H1 (cell line): ENCODE measurements around the gene PPM1M. TPM values are rescaled to one million over a fixed set of nuclear protein-coding genes. Genes with fewer than 3 reads are reported as not detected.

Source experiments
- FOSL1 ChIP-seq: IDR thresholded peaks from 2 replicates; pipeline ENCODE4 v1.6.1; 2011; ENCODE audit warnings: mild to moderate bottlenecking, low read depth, low read length, moderate library complexity; ENCODE audit not compliant: insufficient read depth
- HDAC2 ChIP-seq, 2 experiments: fragments of 300-600 bp in 1 of 2; sonication (generic) in 1 of 2; IDR thresholded peaks; 2 replicates each; pipeline ENCODE4 v1.6.1; 2011 to 2012; ENCODE audit warnings: low read depth in 2 of 2, low read length in 2 of 2, mild to moderate bottlenecking in 2 of 2, moderate library complexity in 2 of 2, borderline replicate concordance in 1 of 2, inconsistent platforms in 1 of 2
- POU5F1 ChIP-seq: IDR thresholded peaks from 2 replicates; pipeline ENCODE4 v1.6.1; 2011; ENCODE audit warnings: low read depth, mild to moderate bottlenecking, low read length, moderate library complexity
- SIX5 ChIP-seq: IDR thresholded peaks from 2 replicates; pipeline ENCODE4 v1.6.1; 2011; ENCODE audit warnings: mild to moderate bottlenecking, low read depth, low read length
- SP2 ChIP-seq: IDR thresholded peaks from 2 replicates; pipeline ENCODE4 v1.6.1; 2012; ENCODE audit warnings: mild to moderate bottlenecking, low read length, inconsistent platforms
- TBP ChIP-seq: IDR thresholded peaks from 2 replicates; pipeline ENCODE4 v1.6.1; 2011; ENCODE audit warnings: low read depth, low read length, improper control_type of control experiment
- polyA plus RNA-seq, 7 experiments: library from polyadenylated mRNA; depleted of rRNA in 3 of 7; stranded (reverse) in 5 of 7; unstranded in 2 of 7; fragments of >200 nt in 5 of 7; fragments of 200-250 nt in 2 of 7; gene quantifications; 1 replicate in 5 of 7; 2 replicates in 1 of 7; 4 replicates in 1 of 7; pipeline versions ENCODE4 v1.2.1 to v1.2.3, GENCODE V29; 2011 to 2013; ENCODE audit warnings: missing spikeins in 2 of 7, mixed read lengths in 2 of 7
- total RNA-seq: library from RNA; stranded (reverse); fragmentation: NEBNext Ultra II Directional; extraction: Animal tissue kit (Norgen Biotek cat#: 25700); gene quantifications from 2 replicates; pipeline ENCODE4 v1.2.1, GENCODE V29; 2021

Gene PPM1M
- total and polyA plus RNA-seq, 2 of the 8 experiments (the other 6 are each of a cell fraction or from before 2014, with no cell fraction given) = 5.2 to 6.3 TPM

- TF ChIP-seq TBP (no peak), SP2 (no peak), SIX5 (no peak), POU5F1 (no peak), FOSL1 (no peak), HDAC2 (IDR thresholded peaks at IDR 0.05; ENCODE audit: borderline replicate concordance in 1 of 2, low read depth in 2 of 2, low read length in 2 of 2) (no peak)
Observed at GRCh38 chr3:52228751-52229291, 16.7 kb upstream of the PPM1M start (continued).
